MV-4-11 (cell line): ENCODE measurements around the gene MVB12B.

ENCODE experiments used
- DNase-seq: peaks from one replicate; lab custom pipeline; 2025; lab: John Stamatoyannopoulos, UW

The MVB12B gene

DNA sequence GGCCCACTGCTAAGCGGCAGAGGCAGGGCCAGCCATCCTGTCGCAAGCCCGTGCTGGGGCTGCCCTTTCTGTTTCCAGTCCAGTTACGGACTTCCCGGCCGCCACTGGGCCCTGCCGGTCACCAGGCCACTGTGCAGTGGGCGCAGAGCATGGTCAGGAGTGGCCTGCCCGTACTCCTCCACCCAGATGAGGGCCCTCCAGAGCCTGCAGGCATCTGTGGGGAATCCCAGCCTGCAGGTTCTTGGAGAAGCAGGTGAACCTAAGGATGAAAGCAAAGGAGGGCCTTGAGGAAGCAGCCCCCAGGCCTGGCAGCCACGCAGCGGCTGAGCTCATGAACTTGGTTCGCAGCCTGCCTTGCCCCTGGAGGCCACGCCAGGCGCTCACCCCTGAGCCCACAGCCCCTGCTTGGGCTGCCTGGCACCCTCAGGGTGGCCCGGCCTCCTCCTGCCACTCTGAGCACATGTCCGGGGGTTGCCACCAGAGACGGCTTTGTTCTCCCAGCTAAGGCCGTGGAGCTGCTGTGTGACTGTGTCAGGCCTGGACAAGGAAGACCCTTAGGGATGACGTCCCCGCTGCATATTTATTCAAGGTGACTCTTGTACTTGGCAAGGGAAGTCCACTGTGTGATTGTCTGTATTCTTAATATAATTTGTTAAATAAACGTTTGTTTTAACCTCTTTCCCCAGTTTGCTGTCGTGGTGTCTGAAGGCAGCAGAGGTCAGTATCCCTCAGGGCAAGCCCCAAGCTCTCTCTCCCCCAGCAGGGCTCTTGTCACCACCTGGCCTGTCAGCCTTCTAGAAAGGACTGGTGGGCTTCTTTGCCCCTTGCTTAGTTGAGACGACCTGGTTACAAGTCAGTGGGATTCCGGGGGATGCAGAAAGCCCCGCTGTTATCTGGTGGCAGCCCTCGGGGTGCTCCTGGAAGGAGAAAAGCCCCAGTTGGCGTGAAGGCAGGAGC is 180.0 kb downstream of the MVB12B start:
- DNase-seq, result no peak

GRCh38 chr9:126507318-126508109 is 180.9 kb downstream of the MVB12B start:
- no peak for DNase-seq

GRCh38 chr9:126508171-126508591 is 181.6 kb downstream of the MVB12B start:
- DNase-seq, result no peak

- DNase-seq, result no peak
These were observed 182.3 kb downstream of the MVB12B start for GRCh38 chr9:126508928-126509327.

- DNase-seq, result no peak
These were observed 183.1 kb downstream of the MVB12B start for GRCh38 chr9:126509718-126510117.

- DNase-seq, result no peak
These were observed 183.9 kb downstream of the MVB12B start for GRCh38 chr9:126510564-126510963.

GRCh38 chr9:126511411-126511810 is 184.8 kb downstream of the MVB12B start:
- DNase-seq, result no peak

- no peak for DNase-seq
These were observed 186.8 kb downstream of the MVB12B start for GRCh38 chr9:126513159-126514036.

DNA sequence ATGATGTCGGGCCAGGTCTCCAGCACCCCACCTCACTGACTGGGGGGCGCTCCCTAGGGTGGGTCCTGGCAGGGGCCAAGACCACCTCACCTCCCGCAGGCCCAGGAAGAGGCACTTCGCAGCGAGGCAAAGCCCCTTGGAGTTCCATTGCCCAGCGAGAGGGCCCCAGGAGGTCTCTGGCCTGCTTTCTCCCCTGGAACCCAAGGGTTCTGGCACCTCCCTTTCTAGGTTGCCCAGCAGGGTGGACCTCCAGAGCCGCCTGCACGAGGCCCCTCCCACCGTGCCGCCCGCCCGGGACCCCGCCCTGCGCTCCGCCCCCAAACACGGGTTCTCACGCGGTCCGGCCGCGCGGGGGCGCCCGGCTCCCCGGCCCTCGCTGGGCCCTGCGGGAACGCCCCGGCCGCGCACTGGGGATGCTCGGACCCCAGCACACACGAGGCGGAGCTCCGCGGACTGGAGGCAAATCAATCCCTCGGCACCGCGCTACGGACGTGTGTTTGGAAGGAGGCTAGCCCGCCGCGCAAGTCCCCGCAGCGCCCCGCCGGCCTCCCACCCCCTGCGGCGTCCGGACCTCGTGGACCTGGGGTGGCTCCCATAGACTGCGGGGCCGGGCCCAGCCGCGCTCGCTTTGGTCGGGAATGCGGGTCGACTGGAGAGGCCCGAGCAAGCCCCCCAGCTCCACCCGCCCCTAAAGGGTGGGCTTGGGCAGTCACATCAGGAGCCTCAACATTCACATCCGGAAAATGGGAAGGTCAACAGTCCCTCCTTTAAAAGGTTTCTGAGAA is 187.6 kb downstream of the MVB12B start:
- DNase-seq, result peak; percentile 19

DNA sequence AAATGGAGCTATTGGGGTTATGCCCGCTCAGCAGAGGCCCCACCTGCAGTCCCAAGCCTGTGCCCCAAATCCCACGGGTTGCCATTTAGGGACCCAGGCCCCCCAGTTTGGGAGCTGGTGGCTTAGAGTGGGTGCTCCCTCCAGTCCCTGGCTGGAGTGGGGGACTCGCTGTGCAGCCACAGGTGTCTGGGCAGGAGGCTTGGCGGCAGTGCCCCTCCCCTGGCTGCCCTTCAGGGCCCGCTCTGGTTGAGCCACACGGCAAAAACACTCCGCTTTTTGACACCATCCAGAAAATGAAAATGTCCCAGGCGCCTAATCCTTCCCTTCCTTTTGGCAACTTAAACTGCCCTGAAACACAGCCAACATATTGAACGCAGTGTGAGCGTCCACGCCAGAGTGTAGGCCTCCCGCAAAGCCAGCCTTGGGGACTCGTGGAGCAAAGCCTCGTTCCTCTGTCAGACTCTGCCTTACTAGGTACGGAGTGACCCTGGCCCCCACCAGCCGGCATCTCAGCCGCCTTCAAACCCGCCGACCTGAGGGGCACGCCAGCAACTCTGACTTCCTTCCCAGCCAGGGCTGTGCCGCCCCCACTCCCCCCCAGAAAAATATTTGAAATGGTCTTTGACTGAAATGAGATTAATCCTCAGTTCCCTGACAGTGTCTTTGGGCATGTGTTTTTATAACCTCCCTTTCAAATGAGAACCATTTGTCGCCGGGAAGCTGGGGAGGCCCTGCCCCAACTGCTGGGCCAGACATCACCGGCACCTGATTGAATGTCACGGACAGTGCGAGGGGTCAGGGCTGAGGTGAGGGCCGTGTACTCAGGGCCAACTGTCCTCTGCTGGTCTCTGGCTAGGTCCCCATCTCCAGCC is 188.6 kb downstream of the MVB12B start:
- no peak for DNase-seq

- no peak for DNase-seq
These were observed 189.4 kb downstream of the MVB12B start for GRCh38 chr9:126515873-126516505.

- DNase-seq, result no peak
These were observed 189.9 kb downstream of the MVB12B start for GRCh38 chr9:126516561-126516935.

DNA sequence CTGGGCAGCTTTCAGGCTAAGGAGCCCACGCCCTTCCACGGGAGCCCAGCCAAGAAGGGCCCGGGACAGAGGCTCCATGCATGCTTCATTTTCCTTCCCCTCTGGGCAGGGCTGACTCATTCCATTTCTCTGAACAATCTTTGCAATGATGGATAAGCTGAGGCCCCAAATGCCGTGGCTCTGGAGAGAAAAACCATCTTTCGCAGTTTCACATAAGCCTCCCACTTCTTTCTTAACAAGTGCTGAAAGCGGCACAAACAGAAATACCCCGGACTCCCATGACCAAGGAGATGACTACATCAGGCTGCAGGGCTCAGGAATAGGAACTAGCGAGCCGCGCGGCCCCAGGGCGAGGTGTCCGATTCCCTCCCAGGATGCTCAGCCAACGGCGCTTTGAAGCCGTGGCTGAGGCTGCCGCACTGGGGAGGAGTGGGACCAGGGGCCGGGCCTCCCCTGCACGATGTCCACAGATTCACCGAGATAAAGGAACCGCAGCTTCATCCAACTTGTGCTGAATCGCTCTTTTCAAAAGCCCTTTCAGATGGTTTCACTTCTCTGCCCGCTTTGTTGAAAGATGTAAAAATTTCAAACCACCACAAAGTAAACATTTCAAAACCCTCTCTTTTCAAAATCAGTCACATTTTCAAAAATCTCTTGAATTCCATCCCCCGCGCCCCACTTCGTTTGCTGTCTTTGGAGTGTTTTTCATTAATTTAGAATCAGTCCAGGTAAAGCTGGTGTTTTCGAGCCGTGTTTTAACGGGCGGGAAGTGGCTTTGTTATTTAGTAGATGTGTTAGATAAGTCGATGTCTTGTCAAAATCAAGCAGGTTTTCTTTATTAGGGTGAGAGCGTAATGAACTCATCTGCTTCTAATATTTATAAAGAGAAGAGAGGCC is 190.6 kb downstream of the MVB12B start:
- peak; percentile 97 for DNase-seq

- no peak for DNase-seq
These were observed 191.3 kb downstream of the MVB12B start for GRCh38 chr9:126517833-126518356.

- no peak for DNase-seq
These were observed 192.1 kb downstream of the MVB12B start for GRCh38 chr9:126518763-126519162.

DNA sequence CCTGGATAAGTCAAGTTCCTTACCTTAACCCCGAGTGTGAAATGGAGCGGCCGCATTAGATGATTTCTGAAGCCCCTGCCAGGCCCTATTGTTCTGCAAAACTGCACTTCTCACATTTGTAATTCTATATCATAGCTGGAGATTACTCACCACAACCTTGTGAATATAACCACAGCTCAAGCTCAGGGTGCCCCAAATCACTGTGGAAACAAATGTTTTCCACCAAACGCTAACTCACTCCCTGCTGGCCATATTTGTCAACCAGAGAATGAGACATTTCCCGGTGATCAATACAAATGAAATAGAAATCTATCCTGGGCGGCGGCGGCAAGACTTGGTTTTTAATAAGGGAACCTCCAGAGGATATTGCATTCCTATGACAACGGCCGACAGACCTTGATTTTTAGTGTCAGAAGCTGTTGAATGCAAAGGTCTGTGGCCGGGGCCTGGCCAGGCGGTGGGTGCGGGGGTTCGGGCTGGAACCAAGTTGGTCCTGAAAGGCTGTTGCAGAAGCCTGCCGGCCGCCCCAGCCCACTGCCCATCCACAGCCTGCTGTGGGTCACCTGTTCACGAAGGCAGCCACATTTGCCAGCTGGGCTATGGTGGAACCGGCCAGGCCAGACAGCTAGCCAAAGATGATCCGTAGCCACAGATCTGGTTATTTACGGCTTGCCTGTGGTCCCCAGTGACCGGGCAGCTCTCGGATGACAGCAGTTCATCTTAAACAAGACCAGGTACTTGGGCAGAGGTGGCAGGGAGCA is 193.2 kb downstream of the MVB12B start:
- peak; percentile 11 for DNase-seq

DNA sequence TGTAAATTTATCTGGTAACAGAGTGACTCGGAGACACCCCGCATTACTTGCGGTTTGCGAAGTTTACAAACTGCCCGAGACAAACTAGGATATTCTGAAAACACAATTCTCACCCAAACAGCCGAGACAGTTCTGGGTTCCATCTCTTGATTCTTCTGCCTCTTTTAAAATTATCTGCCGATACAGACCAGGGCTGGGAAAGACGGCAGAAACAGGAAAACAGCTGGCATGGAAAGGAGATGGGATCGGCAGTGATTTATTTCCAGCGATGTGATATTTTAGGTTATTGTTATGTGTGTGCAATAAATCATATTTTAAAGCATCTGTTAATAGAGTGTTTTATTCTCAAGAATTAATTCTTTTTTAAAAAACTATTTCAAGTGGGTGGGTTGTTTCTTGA is 193.8 kb downstream of the MVB12B start:
- DNase-seq, result no peak

DNA sequence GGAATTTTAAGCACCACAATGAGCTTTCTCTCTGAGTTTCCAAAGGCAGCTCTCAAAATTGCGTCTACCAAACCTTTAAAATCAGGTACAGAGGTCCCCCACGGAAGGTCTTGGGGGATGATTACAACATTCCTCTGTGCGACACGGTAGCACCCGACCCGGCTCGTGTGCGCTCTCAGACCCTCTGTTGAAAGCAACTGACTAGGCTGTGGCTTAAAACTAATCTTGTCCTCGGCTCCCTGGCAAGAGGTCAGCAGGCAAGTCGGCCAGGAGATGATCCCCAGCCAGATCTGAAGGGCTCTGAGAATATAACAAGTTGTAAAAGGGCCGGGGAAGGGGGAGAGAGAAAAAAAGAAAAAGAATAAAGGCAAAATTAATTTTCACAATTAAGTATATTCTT is 194.5 kb downstream of the MVB12B start:
- DNase-seq, result no peak
